HG02642 (cell line): ENCODE measurements around the gene PIK3AP1.
A peak's percentile ranks its signal among the peaks of the same experiment; 100 is the strongest.
"Not testable (repeated sequence)": the region's sequence is repeated elsewhere in the genome, so short reads cannot be mapped to it uniquely, and the experiment has no call there.

Experiments
- ATAC-seq: cut with Tn5 transposase; IDR thresholded peaks from one replicate; pipeline ENCODE4 v1.9.1; 2021; ENCODE audit warnings: mild to moderate bottlenecking; ENCODE audit not compliant: unreplicated experiment, poor library complexity

The PIK3AP1 gene, protein sequence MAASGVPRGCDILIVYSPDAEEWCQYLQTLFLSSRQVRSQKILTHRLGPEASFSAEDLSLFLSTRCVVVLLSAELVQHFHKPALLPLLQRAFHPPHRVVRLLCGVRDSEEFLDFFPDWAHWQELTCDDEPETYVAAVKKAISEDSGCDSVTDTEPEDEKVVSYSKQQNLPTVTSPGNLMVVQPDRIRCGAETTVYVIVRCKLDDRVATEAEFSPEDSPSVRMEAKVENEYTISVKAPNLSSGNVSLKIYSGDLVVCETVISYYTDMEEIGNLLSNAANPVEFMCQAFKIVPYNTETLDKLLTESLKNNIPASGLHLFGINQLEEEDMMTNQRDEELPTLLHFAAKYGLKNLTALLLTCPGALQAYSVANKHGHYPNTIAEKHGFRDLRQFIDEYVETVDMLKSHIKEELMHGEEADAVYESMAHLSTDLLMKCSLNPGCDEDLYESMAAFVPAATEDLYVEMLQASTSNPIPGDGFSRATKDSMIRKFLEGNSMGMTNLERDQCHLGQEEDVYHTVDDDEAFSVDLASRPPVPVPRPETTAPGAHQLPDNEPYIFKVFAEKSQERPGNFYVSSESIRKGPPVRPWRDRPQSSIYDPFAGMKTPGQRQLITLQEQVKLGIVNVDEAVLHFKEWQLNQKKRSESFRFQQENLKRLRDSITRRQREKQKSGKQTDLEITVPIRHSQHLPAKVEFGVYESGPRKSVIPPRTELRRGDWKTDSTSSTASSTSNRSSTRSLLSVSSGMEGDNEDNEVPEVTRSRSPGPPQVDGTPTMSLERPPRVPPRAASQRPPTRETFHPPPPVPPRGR

DNA sequence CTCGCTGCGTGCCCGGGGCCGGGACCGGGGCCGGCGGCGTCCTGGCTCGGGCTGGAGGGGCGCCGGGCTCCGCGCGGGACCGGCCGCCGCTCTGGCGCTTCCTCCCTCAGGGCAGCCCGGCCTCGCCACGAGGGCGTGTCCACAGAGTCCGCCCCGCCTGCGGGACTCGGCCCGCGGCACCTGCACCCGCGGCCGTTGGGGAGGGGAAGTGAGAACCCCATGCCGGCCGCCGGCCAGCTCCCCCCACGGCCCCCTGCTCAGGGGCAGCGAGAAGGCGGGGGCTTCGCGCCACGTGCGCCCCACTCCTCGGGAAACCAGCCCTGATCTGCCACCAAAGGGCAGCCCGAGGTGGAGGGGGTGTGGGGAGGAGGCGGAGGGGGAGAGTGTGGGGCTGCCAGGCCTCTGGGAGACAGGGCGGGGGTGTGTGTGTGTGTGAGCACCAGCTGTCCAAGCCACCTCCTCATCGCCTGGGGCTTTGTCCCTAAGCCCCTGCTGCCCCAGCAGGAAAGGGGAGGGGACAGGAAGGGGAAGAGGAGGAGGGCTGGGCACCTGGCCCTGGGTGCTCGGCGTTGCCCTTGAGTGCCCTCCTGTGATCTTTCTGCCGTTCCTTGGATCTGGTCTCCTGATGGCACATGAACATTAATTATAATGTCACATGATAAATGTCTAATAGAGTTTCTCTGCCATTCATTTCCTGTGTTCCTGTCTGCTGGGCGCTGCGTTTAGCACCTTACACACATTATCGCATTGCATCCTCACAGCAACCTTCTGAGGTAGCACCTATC, at the start of gene PIK3AP1:
TSS of gene PIK3AP1 (minus strand) at position 93 of the 785 bp plus-strand sequence. CDS start 120 bp downstream, outside the sequence.
- ATAC-seq = peak; percentile 70

DNA sequence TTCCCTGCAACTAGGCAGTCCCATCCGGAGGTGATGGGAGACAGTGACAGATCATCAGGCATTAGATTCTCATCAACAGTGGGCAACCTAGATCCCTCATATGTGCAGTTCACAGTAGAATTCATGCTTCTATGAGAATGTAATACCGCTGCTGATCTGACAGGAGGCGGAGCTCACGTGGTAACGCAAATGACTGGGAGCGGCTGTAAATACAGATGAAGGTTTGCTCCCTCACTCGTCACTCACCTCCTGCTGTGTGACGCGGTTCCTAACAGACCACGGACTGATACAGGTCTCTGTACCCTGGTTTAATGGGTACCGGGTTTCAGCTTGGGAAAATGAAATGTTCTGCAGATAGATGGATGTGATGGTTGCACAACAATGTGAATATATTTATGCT, 47.8 kb upstream of the PIK3AP1 start:
- ATAC-seq = no peak

GRCh38 chr10:96767611-96768010, 47.3 kb upstream of the PIK3AP1 start:
- ATAC-seq = no peak

DNA sequence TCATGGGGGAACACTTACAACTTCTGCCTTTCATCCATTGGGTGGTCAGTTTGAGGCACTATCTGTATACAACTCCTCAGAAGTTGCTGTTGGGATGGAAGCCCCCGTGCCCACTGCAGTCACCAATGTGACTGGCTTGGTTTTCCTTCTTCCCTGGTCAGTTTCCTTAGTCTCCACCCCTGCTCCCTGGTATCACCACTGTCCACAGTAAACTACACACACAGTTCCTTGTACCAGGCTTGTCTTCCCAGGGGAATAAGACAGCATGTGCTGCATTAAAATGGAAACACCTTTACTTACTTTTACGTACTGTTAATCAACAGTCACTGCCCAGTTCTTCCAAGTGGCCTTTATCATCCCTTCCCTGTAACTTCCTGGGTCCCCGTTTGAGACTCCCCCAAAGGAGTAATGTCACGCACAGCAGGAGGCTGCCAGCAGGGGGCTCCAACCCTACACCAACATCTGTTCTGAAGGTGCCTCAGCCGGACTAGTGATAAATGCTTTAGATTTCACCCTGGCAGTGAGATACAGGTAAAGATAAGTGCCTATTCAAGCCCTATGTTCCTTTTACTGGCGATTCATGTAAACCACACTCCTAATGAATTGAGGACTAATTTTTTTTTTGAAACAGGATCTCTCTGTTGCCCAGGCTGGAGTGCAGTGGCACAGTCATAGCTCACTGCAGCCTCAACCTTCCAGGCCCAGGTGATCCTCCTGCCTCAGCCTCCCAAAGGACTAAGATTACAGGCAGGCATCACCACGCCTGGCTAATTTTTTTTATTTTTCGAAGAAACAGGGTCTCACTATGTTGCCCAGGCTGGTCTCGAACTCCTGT, 45.3 kb upstream of the PIK3AP1 start:
- ATAC-seq = no peak

GRCh38 chr10:96764425-96765060, 44.2 kb upstream of the PIK3AP1 start:
- no peak for ATAC-seq

DNA sequence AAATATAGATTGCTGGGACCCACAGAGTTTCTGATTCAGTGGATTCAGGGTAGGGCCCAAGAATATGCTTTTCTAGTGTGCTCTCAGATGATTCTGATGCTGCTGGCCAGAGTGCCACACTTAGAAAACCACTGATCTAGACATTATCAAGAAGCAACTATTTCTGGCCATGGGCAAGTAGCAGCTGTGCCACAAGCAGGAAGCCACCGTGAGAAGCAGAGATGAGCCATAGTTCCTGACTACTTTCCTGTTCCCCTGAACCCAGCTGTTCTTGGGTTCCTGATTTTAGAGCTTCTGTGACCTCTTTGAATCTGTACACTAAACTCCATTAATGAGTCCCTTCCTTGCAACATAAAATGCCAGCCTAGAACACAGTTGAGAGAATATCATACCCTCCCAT, 38.1 kb upstream of the PIK3AP1 start:
- ATAC-seq = peak; percentile 77

DNA sequence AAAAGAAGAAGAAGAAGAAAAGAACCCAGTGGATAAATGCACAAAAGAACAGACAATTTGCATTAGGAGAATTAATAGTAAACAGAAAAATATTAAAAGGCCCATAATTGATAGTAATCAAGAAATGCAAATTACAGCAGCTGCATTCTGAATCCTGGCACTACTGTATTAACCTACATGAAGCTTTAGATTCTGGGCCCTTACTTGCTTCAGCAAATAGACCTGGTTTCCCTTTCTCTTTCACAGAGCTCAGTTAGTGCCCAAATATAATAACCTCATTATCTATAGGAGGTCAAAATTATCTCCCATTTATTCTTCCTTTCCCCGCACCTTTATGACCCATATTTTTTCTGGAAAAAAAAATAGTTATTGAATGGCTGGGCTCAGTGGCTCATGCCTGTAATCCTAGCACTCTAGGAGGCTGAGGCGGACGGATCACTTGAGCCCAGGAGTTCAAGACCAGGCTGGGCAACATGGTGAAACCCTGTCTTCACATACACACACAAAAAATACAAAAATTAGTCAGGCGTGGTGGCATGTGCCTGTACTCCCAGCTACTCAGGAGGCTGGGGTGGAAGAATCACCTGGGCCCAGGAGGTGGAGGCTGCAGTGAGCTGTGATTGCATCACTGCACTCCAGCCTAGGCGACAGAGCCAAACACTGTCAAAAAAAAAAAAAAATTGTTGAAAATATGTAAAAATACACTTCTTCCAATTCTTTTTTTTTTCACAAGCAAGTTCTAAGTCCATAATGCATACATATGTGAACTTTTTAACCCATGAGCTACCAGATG, 36.0 kb upstream of the PIK3AP1 start:
- no peak for ATAC-seq

DNA sequence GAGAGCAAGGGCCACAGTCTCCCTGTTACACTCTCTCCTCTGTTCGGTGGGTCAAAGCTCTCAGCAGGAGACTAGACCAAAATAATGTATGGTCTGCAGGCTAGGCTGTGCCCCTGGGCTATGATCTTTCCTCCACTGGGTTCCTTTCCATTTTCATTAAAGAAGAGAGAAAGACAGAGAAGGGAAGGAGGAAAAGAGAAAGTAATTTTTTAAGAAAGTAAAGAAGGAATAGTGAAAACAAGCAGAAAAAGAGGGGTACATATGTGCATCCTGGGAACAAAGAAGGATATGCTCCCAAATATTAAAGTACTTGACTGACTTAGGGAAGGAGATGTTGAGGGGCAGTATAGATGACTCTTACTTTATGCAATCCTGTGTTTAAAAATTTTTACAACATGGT, 33.6 kb upstream of the PIK3AP1 start:
- ATAC-seq = no peak

GRCh38 chr10:96752375-96752774, 32.1 kb upstream of the PIK3AP1 start:
- ATAC-seq = no peak

DNA sequence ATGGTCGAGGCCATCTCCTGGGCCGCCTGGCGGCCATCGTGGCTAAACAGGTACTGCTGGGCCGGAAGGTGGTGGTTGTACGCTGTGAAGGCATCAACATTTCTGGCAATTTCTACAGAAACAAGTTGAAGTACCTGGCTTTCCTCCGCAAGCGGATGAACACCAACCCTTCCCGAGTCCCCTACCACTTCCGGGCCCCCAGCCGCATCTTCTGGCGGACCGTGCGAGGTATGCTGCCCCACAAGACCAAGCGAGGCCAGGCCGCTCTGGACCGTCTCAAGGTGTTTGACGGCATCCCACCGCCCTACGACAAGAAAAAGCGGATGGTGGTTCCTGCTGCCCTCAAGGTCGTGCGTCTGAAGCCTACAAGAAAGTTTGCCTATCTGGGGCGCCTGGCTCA, 30.0 kb upstream of the PIK3AP1 start:
- not testable (repeated sequence) for ATAC-seq

GRCh38 chr10:96747734-96748550, 27.6 kb upstream of the PIK3AP1 start:
- ATAC-seq = peak; percentile 87

GRCh38 chr10:96746503-96746902, 26.2 kb upstream of the PIK3AP1 start:
- ATAC-seq = no peak

- no peak for ATAC-seq
These were observed 25.6 kb upstream of the PIK3AP1 start for GRCh38 chr10:96745950-96746349.

DNA sequence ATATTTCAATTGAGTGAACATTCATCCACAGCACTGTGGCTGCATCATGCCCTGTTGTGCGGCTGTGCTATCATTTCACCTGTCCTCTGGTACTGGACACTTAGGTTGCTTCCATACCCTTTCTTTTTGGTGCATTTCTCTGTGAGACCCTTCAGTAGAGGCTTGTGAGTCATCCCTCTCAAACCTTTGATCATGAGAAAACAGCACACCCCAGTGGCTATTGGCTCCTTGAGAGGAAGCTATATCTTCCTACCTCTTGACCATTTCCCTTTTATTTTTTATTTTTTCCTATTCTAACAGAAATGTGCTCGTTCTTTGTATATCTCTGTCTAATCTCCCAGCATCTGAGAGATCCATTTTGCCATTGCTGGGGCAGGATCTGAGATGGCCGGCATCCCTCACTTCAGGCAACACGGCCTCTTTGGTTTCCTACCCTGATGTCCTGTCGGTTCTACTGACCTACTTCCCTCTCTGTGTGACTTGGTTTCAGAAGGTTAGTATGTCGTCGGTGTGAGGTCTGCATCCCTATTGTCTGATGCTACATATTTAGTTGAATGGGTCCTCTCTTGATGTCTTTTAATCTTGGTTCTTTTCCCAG, 23.8 kb upstream of the PIK3AP1 start:
- ATAC-seq = no peak

DNA sequence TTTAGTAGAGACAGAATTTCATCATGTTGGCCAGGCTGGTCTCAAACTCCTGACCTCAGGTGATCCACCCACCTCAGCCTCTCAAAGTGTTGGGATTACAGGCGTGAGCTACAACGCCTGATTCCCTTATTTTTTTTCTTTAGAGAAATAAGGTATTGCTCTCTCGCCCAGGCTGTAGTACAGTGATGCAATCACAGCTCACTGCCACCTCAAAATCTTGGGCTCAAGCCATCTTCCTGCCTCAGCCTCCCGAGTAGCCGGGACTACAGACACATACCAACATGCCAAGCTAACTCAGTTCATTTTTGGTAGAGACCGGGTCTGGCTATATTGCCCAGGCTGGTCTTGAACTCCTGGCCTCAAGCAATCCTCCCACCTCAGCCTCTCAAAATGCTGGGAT, 21.2 kb upstream of the PIK3AP1 start:
- ATAC-seq = not testable (repeated sequence)

DNA sequence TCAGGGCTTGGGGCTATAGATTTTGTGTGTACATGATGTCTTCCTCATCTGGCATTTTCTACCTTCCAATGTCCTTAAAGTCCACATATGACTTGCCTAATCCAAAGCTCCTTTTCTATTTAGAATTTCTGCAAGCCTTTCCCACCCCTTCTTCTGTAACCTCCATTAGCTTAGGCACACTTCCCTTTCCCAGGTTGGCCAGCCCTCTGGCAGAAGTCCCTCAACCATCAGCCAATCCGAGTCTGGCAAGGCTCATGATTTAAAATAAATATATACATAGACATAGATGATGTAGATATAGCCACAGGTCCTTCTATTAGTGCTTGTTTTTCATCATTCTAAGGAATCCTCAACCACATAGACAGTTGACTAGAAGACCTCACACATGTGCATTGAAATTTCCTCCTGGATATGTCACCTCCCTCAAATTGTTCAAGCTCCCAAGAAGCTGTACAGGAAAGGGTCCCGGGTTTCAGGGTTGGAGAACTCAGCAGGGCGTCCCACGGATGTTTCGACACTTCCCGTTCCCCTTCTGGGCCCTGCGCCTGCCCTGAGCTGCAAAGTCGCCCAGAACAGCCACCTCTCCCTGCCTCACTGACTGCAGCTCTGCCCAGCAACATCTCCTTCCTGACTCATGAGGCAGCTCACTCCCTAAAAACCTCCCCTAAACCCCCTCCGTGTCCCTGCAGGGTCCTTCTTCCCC, 20.4 kb upstream of the PIK3AP1 start:
- ATAC-seq = peak; percentile 63

- no peak for ATAC-seq
These were observed 19.8 kb upstream of the PIK3AP1 start for GRCh38 chr10:96740141-96740540.
